ENCODE measurements around the gene OR8B3. TPM values are rescaled to one million over a fixed set of nuclear protein-coding genes. Genes with fewer than 3 reads are reported as not detected.

OR8B3 gene
- polyA plus RNA-seq (2013, experiment 1 of 4): not detected
- not detected for polyA plus RNA-seq (2013, experiment 2 of 4)
- not detected for polyA plus RNA-seq (2013, experiment 3 of 4)
- not detected for polyA plus RNA-seq (2013, experiment 4 of 4)

GRCh38 chr11:124398924-124399323 lies at the start of gene OR8B3:
Gene OR8B3 (minus strand): TSS chr11:124399024. CDS start chr11:124397351, 1,673 bp downstream.
- Histone ChIP-seq H3K4me3 (ENCODE audit: insufficient read depth, low read depth, low read length) (no peak within 1 kb of the TSS), H3K4me1 (ENCODE audit: control insufficient read depth, insufficient read depth, low read length) (no peaks in the 10 kb centered on the region), H3K9me3 (ENCODE audit: control insufficient read depth, low read length) (no peaks in the 10 kb centered on the region), H3K36me3 (ENCODE audit: control insufficient read depth, insufficient read depth, low read length) (no peaks in the 10 kb centered on the region), H3K27ac (ENCODE audit: insufficient read depth, low read depth, low read length, poor library complexity, severe bottlenecking) (no peak within 1 kb of the TSS), H3K27me3 (ENCODE audit: control insufficient read depth, insufficient read depth, low read length, poor library complexity, severe bottlenecking) (no peaks in the 10 kb centered on the region)

GRCh38 chr11:124446916-124447315 lies 48.1 kb upstream of the OR8B3 start:
- H3K4me1 ChIP-seq (ENCODE audit: control insufficient read depth, insufficient read depth, low read length): no peaks in the 10 kb centered on the region
- WGBS, 2 experiments: 98 to 99% methylated on average over 1 of the region's 1 CpG
- no peak overlapping the region for H3K4me3 ChIP-seq (ENCODE audit: insufficient read depth, low read depth, low read length)
- no peaks in the 10 kb centered on the region for H3K36me3 ChIP-seq (ENCODE audit: control insufficient read depth, insufficient read depth, low read length)
- H3K27ac ChIP-seq (ENCODE audit: insufficient read depth, low read depth, low read length, poor library complexity, severe bottlenecking): no peak overlapping the region
- no peaks in the 10 kb centered on the region for H3K27me3 ChIP-seq (ENCODE audit: control insufficient read depth, insufficient read depth, low read length, poor library complexity, severe bottlenecking)
- no peaks in the 10 kb centered on the region for H3K9me3 ChIP-seq (ENCODE audit: control insufficient read depth, low read length)

- WGBS, 2 experiments: 78 to 97% methylated on average over 1 of the region's 1 CpG
Observed at GRCh38 chr11:124445646-124446150, 46.9 kb upstream of the OR8B3 start, which contains the start of gene OR8B8. Gene OR8B8 (minus strand): TSS chr11:124445696. CDS start chr11:124441085, 4,611 bp downstream.

GRCh38 chr11:124442847-124443246 lies 44.0 kb upstream of the OR8B3 start:
- H3K4me3 ChIP-seq (ENCODE audit: insufficient read depth, low read depth, low read length): no peak overlapping the region
- H3K4me1 ChIP-seq (ENCODE audit: control insufficient read depth, insufficient read depth, low read length): no peaks in the 10 kb centered on the region
- no peak overlapping the region for H3K27ac ChIP-seq (ENCODE audit: insufficient read depth, low read depth, low read length, poor library complexity, severe bottlenecking)
- H3K9me3 ChIP-seq (ENCODE audit: control insufficient read depth, low read length): no peaks in the 10 kb centered on the region
- 88 to 92% methylated on average over 2 of the region's 2 CpGs for WGBS, 2 experiments
- H3K27me3 ChIP-seq (ENCODE audit: control insufficient read depth, insufficient read depth, low read length, poor library complexity, severe bottlenecking): no peaks in the 10 kb centered on the region
- H3K36me3 ChIP-seq (ENCODE audit: control insufficient read depth, insufficient read depth, low read length): no peaks in the 10 kb centered on the region

More at GRCh38 chr11:124445646-124446150, 46.9 kb upstream of the OR8B3 start, which contains the start of gene OR8B8:
- no peak within 1 kb of the TSS for H3K4me3 ChIP-seq (ENCODE audit: insufficient read depth, low read depth, low read length)
- no peaks in the 10 kb centered on the region for H3K4me1 ChIP-seq (ENCODE audit: control insufficient read depth, insufficient read depth, low read length)
- H3K27ac ChIP-seq (ENCODE audit: insufficient read depth, low read depth, low read length, poor library complexity, severe bottlenecking): no peak within 1 kb of the TSS
- H3K9me3 ChIP-seq (ENCODE audit: control insufficient read depth, low read length): no peaks in the 10 kb centered on the region
- no peaks in the 10 kb centered on the region for H3K27me3 ChIP-seq (ENCODE audit: control insufficient read depth, insufficient read depth, low read length, poor library complexity, severe bottlenecking)
- H3K36me3 ChIP-seq (ENCODE audit: control insufficient read depth, insufficient read depth, low read length): no peaks in the 10 kb centered on the region

GRCh38 chr11:124442442-124442841 lies 43.6 kb upstream of the OR8B3 start:
- Histone ChIP-seq H3K36me3 (ENCODE audit: control insufficient read depth, insufficient read depth, low read length) (no peaks in the 10 kb centered on the region), H3K27ac (ENCODE audit: insufficient read depth, low read depth, low read length, poor library complexity, severe bottlenecking) (no peak overlapping the region), H3K4me1 (ENCODE audit: control insufficient read depth, insufficient read depth, low read length) (no peaks in the 10 kb centered on the region), H3K4me3 (ENCODE audit: insufficient read depth, low read depth, low read length) (no peak overlapping the region), H3K9me3 (ENCODE audit: control insufficient read depth, low read length) (no peaks in the 10 kb centered on the region), H3K27me3 (ENCODE audit: control insufficient read depth, insufficient read depth, low read length, poor library complexity, severe bottlenecking) (no peaks in the 10 kb centered on the region)
- 80 to 83% methylated on average over 6 of the region's 6 CpGs for WGBS, 2 experiments

GRCh38 chr11:124441519-124441918 lies 42.7 kb upstream of the OR8B3 start:
- no peaks in the 10 kb centered on the region for H3K27me3 ChIP-seq (ENCODE audit: control insufficient read depth, insufficient read depth, low read length, poor library complexity, severe bottlenecking)
- WGBS, 2 experiments: 89 to 94% methylated on average over 7 of the region's 7 CpGs
- H3K9me3 ChIP-seq (ENCODE audit: control insufficient read depth, low read length): no peaks in the 10 kb centered on the region
- no peaks in the 10 kb centered on the region for H3K4me1 ChIP-seq (ENCODE audit: control insufficient read depth, insufficient read depth, low read length)
- no peak overlapping the region for H3K4me3 ChIP-seq (ENCODE audit: insufficient read depth, low read depth, low read length)
- H3K27ac ChIP-seq (ENCODE audit: insufficient read depth, low read depth, low read length, poor library complexity, severe bottlenecking): no peak overlapping the region
- H3K36me3 ChIP-seq (ENCODE audit: control insufficient read depth, insufficient read depth, low read length): no peaks in the 10 kb centered on the region

- H3K27ac ChIP-seq (ENCODE audit: insufficient read depth, low read depth, low read length, poor library complexity, severe bottlenecking): no peak overlapping the region
- H3K9me3 ChIP-seq (ENCODE audit: control insufficient read depth, low read length): no peaks in the 10 kb centered on the region
- 91 to 93% methylated on average over 5 of the region's 5 CpGs for WGBS, 2 experiments
- no peaks in the 10 kb centered on the region for H3K27me3 ChIP-seq (ENCODE audit: control insufficient read depth, insufficient read depth, low read length, poor library complexity, severe bottlenecking)
- H3K4me1 ChIP-seq (ENCODE audit: control insufficient read depth, insufficient read depth, low read length): no peaks in the 10 kb centered on the region
- no peaks in the 10 kb centered on the region for H3K36me3 ChIP-seq (ENCODE audit: control insufficient read depth, insufficient read depth, low read length)
- H3K4me3 ChIP-seq (ENCODE audit: insufficient read depth, low read depth, low read length): no peak overlapping the region
Observed at GRCh38 chr11:124441081-124441480, 42.3 kb upstream of the OR8B3 start.

GRCh38 chr11:124440608-124441007 lies 41.8 kb upstream of the OR8B3 start:
- Histone ChIP-seq H3K27ac (ENCODE audit: insufficient read depth, low read depth, low read length, poor library complexity, severe bottlenecking) (no peak overlapping the region), H3K36me3 (ENCODE audit: control insufficient read depth, insufficient read depth, low read length) (no peaks in the 10 kb centered on the region), H3K4me1 (ENCODE audit: control insufficient read depth, insufficient read depth, low read length) (no peaks in the 10 kb centered on the region), H3K27me3 (ENCODE audit: control insufficient read depth, insufficient read depth, low read length, poor library complexity, severe bottlenecking) (no peaks in the 10 kb centered on the region), H3K4me3 (ENCODE audit: insufficient read depth, low read depth, low read length) (no peak overlapping the region), H3K9me3 (ENCODE audit: control insufficient read depth, low read length) (no peaks in the 10 kb centered on the region)
- 91 to 95% methylated on average over 4 of the region's 4 CpGs for WGBS, 2 experiments

- Histone ChIP-seq H3K27me3 (ENCODE audit: control insufficient read depth, insufficient read depth, low read length, poor library complexity, severe bottlenecking) (no peaks in the 10 kb centered on the region), H3K4me3 (ENCODE audit: insufficient read depth, low read depth, low read length) (no peak overlapping the region), H3K27ac (ENCODE audit: insufficient read depth, low read depth, low read length, poor library complexity, severe bottlenecking) (no peak overlapping the region), H3K36me3 (ENCODE audit: control insufficient read depth, insufficient read depth, low read length) (no peaks in the 10 kb centered on the region), H3K4me1 (ENCODE audit: control insufficient read depth, insufficient read depth, low read length) (no peaks in the 10 kb centered on the region), H3K9me3 (ENCODE audit: control insufficient read depth, low read length) (no peaks in the 10 kb centered on the region)
- WGBS, 2 experiments: 93% methylated on average over 2 of the region's 2 CpGs
Observed at GRCh38 chr11:124434699-124435098, 35.9 kb upstream of the OR8B3 start.

GRCh38 chr11:124429599-124429998 lies 30.8 kb upstream of the OR8B3 start:
- Histone ChIP-seq H3K36me3 (ENCODE audit: control insufficient read depth, insufficient read depth, low read length) (no peaks in the 10 kb centered on the region), H3K27me3 (ENCODE audit: control insufficient read depth, insufficient read depth, low read length, poor library complexity, severe bottlenecking) (no peaks in the 10 kb centered on the region), H3K27ac (ENCODE audit: insufficient read depth, low read depth, low read length, poor library complexity, severe bottlenecking) (no peak overlapping the region), H3K9me3 (ENCODE audit: control insufficient read depth, low read length) (no peaks in the 10 kb centered on the region), H3K4me1 (ENCODE audit: control insufficient read depth, insufficient read depth, low read length) (no peaks in the 10 kb centered on the region), H3K4me3 (ENCODE audit: insufficient read depth, low read depth, low read length) (no peak overlapping the region)
- WGBS, 2 experiments: 90 to 100% methylated on average over 1 of the region's 2 CpGs

Measured in ectodermal cell (in vitro differentiated cells).